ENCODE measurements around the gene MLEC. TPM values are rescaled to one million over a fixed set of nuclear protein-coding genes. Genes with fewer than 3 reads are reported as not detected.

Gene MLEC
- total and polyA plus RNA-seq, 2 of the 13 experiments (the other 11 are each of a cell fraction or from before 2014, with no cell fraction given) = 49.8 to 156 TPM

- TF ChIP-seq CSRNP1 (CRISPR knock-in tag; IDR thresholded peaks at IDR 0.05) (peak; percentile 51; the same call in 1 of the 2 replicates), ZNF784 (CRISPR knock-in tag; IDR thresholded peaks at IDR 0.05; ENCODE audit: borderline replicate concordance) (no peak), AHDC1 (CRISPR knock-in tag; IDR thresholded peaks at IDR 0.05; ENCODE audit: borderline replicate concordance) (no peak), MAFK (conservative IDR thresholded peaks at IDR 0.05 in 1 of 2, IDR thresholded peaks at IDR 0.05 in 1 of 2; ENCODE audit: low read length in 2 of 2) (no peak), ZMYM4 (CRISPR knock-in tag; IDR thresholded peaks at IDR 0.05) (peak; percentile 65), CENPT (CRISPR knock-in tag; IDR thresholded peaks at IDR 0.05; ENCODE audit: low read depth) (no peak), ZNF788 (CRISPR knock-in tag; IDR thresholded peaks at IDR 0.05; ENCODE audit: borderline replicate concordance) (peak; percentile 73; the same call in 1 of the 2 replicates), CBX2 (IDR thresholded peaks at IDR 0.05; ENCODE audit: low read depth, low read length) (no peak), CBX2 (CRISPR knock-in tag; IDR thresholded peaks at IDR 0.05; ENCODE audit: low read depth) (no peak), ASH2L (IDR thresholded peaks at IDR 0.05; ENCODE audit: insufficient read length, low read depth, low read length) (peak; percentile 72), GATAD2A (CRISPR knock-in tag; IDR thresholded peaks at IDR 0.05) (no peak), RFXANK (CRISPR knock-in tag; IDR thresholded peaks at IDR 0.05) (no peak), U2AF2 (IDR thresholded peaks at IDR 0.05; ENCODE audit: low read depth, low read length) (no peak), ZNF709 (CRISPR knock-in tag; IDR thresholded peaks at IDR 0.05) (0 out of 2 replicates have a peak, but pooled peaks have one; percentile 14), ZSCAN22 (CRISPR knock-in tag; IDR thresholded peaks at IDR 0.05) (no peak), ZFX (CRISPR knock-in tag; IDR thresholded peaks at IDR 0.05; ENCODE audit: low read depth) (peak; percentile 92), SRSF1 (optimal IDR thresholded peaks at IDR 0.05; ENCODE audit: low read depth, low read length) (peak; percentile 32), ATF6 (CRISPR knock-in tag; conservative IDR thresholded peaks at IDR 0.05) (no peak)
These were observed 38.9 kb downstream of the MLEC start, which contains the start of gene ACADS (continued) for GRCh38 chr12:120725659-120726509.
